Psoas muscle (tissue), 8 donors: ENCODE results near the gene FOSL1. TPM values are rescaled to one million over a fixed set of nuclear protein-coding genes. Genes with fewer than 3 reads are reported as not detected.

ENCODE experiments used
- ATAC-seq, 4 donors: fragments of 200-7000 bp; cut with Tn5 transposase; one replicate each; pipeline ENCODE4 v1.9.1; 2020; ENCODE audit warnings: moderate library complexity in 3 of 4, mild to moderate bottlenecking in 2 of 4
- DNase-seq, 2 donors: peaks; one replicate each; pipeline ENCODE4 v3.0.0-alpha.2; 2020
- H3K27ac ChIP-seq: fragments of 200-600 bp; one replicate; pipeline ENCODE4 v1.8.0; 2022
- H3K27me3 ChIP-seq, 3 donors: fragments of 200-600 bp in 1 of 3; one replicate each; pipeline versions ENCODE4 v1.6.1 to v1.8.0; 2013 to 2022; ENCODE audit warnings: low read length in 2 of 3, mild to moderate bottlenecking in 2 of 3, moderate library complexity in 1 of 3; ENCODE audit not compliant: insufficient read depth in 3 of 3
- H3K36me3 ChIP-seq, 2 donors: fragments of 200-600 bp in 1 of 2; one replicate each; pipeline versions ENCODE4 v1.6.1 to v1.8.0; 2013 to 2022; ENCODE audit warnings: low read depth in 1 of 2, mild to moderate bottlenecking in 1 of 2, moderate library complexity in 1 of 2; ENCODE audit not compliant: insufficient read depth in 1 of 2
- H3K4me1 ChIP-seq: fragments of 200-600 bp; one replicate; pipeline ENCODE4 v1.8.0; 2022
- H3K4me3 ChIP-seq: fragments of 200-600 bp; one replicate; pipeline ENCODE4 v1.8.0; 2022; ENCODE audit warnings: mild to moderate bottlenecking
- H3K9me3 ChIP-seq: fragments of 200-600 bp; one replicate; pipeline ENCODE4 v1.8.0; 2022
- WGBS, 3 donors: extraction: QIAGEN DNeasy Blood & Tissue Kit; methylation state at CpG; one replicate each; pipeline versions ENCODE4 v1.1.6 to v1.1.7; 2013; 5-methylcytosine and 5-hydroxymethylcytosine counted together
- intact Hi-C, 2 donors: fragments of 100-400 bp; cut with DNase I; formaldehyde crosslinking; loops; one replicate each; pipeline versions ENCODE4 v1.11.0 to v1.14.2; 2022
- polyA plus RNA-seq, 3 donors: library from polyadenylated mRNA; stranded (reverse); fragments of 200-250 nt; gene quantifications; one replicate each; pipeline ENCODE4 v1.2.3, GENCODE V29; 2013
- total RNA-seq, 4 donors: library from RNA; stranded (reverse); fragmentation: NEBNext Ultra II Directional in 2 of 4; extraction: Animal tissue kit (Norgen Biotek cat#: 25700) in 2 of 4; gene quantifications; one replicate each; pipeline versions ENCODE4 v1.2.1 to v1.2.4, GENCODE V29; 2021 to 2023
- TF ChIP-seq, protein P1 (sequence below): fragments of 200-600 bp; IDR thresholded peaks from one replicate; pipeline ENCODE4 v1.8.0; 2022; ENCODE audit warnings: antibody characterized with exemption
- donor health status: healthy with polysubstance abuse.
- donor health status: DM: no; HTN: no; CAD: no; lungs with moderate emphysema.
- donor health status: Bipolar disorder and iron deficiency.
- donor health status: healthy.
- donor health status: DM: yes; HTN: yes; CAD: no.
- donor health status: DM: no; HTN: no; CAD: no.
- donor health status: DM: no; HTN: no; CAD: no.
- donor health status: DM: yes; HTN: yes; CAD: no.

FOSL1 gene
- total and polyA plus RNA-seq, 7 donors: 0.75 to 257 (median 10.4) TPM

DNA sequence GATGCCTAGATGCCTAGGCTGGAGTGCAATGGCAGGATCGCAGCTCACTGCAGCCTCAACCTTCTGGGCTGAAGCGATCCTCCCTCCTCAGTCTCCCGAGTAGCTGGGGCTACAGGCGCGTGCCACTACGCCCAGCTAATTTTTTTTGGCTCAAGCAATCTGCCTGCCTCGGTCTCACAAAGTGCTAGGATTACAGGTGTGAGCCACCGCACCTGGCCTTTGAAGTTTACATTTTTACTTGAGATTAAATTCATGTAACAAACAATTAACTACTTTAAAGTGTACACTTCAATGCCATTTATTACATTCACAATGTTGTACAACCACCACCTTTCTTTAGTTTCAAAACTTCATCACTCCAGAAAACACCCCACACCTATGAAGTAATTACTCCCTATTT is 3.5 kb upstream of the FOSL1 start:
- Histone ChIP-seq H3K27ac (no peak overlapping the region), H3K4me1 (no peaks in the 10 kb centered on the region), H3K36me3 (no peaks in the 10 kb centered on the region), H3K27me3 (peaks cover 0 to 8% (median 6%) of the 10 kb centered on the region in 3 donors), H3K9me3 (no peaks in the 10 kb centered on the region), H3K4me3 (no peak overlapping the region)
- intact Hi-C loops: no loop called here
- WGBS, 3 donors: 73 to 80% (median 77%) methylated on average over 8 of the region's 8 CpGs
- DNase-seq: no peak
- ATAC-seq: no peak
- TF ChIP-seq, protein P1, sequence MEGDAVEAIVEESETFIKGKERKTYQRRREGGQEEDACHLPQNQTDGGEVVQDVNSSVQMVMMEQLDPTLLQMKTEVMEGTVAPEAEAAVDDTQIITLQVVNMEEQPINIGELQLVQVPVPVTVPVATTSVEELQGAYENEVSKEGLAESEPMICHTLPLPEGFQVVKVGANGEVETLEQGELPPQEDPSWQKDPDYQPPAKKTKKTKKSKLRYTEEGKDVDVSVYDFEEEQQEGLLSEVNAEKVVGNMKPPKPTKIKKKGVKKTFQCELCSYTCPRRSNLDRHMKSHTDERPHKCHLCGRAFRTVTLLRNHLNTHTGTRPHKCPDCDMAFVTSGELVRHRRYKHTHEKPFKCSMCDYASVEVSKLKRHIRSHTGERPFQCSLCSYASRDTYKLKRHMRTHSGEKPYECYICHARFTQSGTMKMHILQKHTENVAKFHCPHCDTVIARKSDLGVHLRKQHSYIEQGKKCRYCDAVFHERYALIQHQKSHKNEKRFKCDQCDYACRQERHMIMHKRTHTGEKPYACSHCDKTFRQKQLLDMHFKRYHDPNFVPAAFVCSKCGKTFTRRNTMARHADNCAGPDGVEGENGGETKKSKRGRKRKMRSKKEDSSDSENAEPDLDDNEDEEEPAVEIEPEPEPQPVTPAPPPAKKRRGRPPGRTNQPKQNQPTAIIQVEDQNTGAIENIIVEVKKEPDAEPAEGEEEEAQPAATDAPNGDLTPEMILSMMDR: no peak

DNA sequence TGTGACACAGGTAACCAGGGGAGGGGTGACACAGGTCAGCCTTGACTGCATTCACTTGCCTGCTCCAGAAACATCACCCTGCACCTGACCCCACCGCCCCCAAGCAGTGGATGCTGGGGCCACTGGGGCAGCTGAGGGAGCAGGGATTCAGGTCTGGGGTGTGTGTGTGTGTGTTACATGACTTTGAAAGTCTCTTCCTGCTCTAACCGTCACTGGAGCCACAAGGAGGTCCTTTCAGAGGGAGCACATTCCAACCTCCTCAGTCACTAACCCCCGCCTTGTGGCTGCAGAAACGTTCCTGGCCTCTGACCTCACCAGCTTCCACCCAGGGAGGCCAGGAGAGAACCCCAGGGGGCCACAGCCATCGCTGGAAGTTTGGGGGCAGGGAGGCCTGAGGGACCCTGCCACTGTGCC is 2.9 kb upstream of the FOSL1 start:
- Histone ChIP-seq H3K4me1 (no peaks in the 10 kb centered on the region), H3K4me3 (no peak overlapping the region), H3K9me3 (no peaks in the 10 kb centered on the region), H3K27ac (no peak overlapping the region), H3K27me3 (peaks cover 0 to 8% (median 6%) of the 10 kb centered on the region in 3 donors), H3K36me3 (no peaks in the 10 kb centered on the region)
- intact Hi-C loops: no loop called here
- ATAC-seq (no peak), DNase-seq (no peak)
- 28 to 34% (median 29%) methylated on average over 5 of the region's 5 CpGs for WGBS, 3 donors
- TF ChIP-seq, protein P1: no peak

DNA sequence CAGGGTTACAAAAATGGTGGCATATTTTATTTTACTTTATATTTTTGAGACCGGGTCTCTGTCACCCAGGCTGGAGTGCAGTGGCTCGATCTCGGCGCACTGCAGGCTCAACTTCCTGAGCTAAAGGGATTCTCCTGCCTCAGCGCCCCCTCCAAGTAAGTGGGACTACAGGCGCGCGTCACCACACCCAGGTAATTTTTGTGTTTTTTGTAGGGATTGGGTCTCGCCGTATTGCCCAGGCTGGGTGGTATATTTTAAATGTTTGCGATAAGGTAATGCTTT is 652 bp upstream of the FOSL1 start:
- ATAC-seq: no peak
- TF ChIP-seq, protein P1: no peak
- H3K27me3 ChIP-seq: peaks cover 0 to 8% (median 6%) of the 10 kb centered on the region in 3 donors
- H3K9me3 ChIP-seq: no peaks in the 10 kb centered on the region
- H3K27ac ChIP-seq: peak overlapping the region; percentile 36
- intact Hi-C loops: no loop called here
- H3K4me3 ChIP-seq: peak overlapping the region; percentile 82
- WGBS, 3 donors: 75 to 80% (median 77%) methylated on average over 11 of the region's 11 CpGs
- no peak for DNase-seq
- H3K4me1 ChIP-seq: no peaks in the 10 kb centered on the region
- peaks cover 0 to 3% of the 10 kb centered on the region in 2 donors for H3K36me3 ChIP-seq

DNA sequence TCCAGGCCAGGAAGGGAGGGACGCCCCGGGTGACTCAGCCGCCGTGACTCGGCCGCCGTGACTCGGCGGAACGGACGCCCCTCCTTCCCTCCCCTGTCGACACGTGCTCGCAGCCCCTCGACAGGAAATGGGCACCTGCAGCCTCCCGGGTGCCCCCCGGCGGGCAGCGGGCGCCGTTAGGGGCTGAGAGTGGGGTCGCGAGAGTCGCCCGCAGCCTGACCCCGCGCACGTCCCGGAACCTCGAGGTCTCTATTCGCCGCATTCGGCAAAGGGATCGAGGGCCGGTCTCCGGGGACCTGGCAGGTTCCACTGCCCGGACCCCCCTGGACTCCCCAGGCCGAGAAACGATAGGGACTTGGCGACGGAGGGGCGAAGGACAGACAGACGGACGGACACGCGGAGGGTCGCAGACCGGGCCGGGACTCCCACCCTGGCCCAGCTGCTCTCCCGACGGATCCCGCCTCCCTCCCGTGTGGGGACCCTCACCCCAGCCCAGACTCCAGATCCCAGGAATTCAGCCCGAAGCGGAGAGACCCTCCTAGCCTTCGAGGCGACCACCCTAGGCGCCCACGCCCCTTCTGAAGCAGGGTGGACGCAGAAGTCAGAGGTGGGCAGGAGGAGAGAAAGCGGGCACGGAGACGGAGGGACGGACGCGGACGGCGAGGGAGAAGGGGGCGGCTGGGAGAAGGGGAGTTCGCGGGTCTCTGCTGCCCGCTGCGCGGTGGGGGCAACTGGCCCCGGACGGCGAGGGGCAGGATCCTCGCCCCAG is 648 bp downstream of the FOSL1 start:
- DNase-seq (peak; percentile 81 to 82), ATAC-seq (peak; percentile 58 to 68 (median 64))
- TF ChIP-seq, protein P1: no peak
- Histone ChIP-seq H3K4me3 (peak overlapping the region; percentile 82), H3K27me3 (peaks cover 0 to 8% (median 6%) of the 10 kb centered on the region in 3 donors), H3K36me3 (peaks cover 0 to 3% of the 10 kb centered on the region in 2 donors), H3K9me3 (no peaks in the 10 kb centered on the region), H3K4me1 (no peaks in the 10 kb centered on the region), H3K27ac (peak overlapping the region; percentile 50)
- intact Hi-C loops: no loop called here
- 2 to 3% (median 3%) methylated on average over 49 to 78 of the region's 78 CpGs for WGBS, 3 donors
